NCI-H345 treated with DMSO at 0.1 percent for 48 hours (cell line): ENCODE data around the gene SLC17A6.
A peak's percentile ranks its signal among the peaks of the same experiment; 100 is the strongest.

Experiments used
- DNase-seq: peaks from one replicate; lab custom pipeline; 2025; ENCODE audit not compliant: unreplicated experiment; lab: John Stamatoyannopoulos, UW

SLC17A6 gene

GRCh38 chr11:22337596-22338485 is at the start of gene SLC17A6:
TSS of gene SLC17A6 (plus strand) at chr11:22338381. CDS start at chr11:22338534, 153 bp downstream.
- DNase-seq, result peak; percentile 54

DNA sequence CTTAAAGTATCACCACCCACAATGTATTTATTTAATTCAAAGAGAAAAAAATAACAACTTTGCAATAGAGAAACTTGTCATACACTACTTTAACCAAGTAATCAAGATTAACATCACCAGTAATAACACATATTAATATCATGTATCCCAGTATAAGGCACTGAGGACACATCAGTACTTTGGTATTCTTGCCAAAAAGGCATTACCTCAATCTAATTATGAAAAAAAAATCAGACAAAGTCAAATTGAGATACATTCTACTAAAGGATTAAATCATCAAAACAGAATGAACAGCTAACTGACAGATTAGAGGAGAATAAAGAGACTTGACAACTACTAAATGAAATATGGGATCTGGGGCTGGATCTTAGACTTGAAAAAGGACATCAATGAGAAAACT is 35.8 kb upstream of the SLC17A6 start:
- DNase-seq, result no peak

DNA sequence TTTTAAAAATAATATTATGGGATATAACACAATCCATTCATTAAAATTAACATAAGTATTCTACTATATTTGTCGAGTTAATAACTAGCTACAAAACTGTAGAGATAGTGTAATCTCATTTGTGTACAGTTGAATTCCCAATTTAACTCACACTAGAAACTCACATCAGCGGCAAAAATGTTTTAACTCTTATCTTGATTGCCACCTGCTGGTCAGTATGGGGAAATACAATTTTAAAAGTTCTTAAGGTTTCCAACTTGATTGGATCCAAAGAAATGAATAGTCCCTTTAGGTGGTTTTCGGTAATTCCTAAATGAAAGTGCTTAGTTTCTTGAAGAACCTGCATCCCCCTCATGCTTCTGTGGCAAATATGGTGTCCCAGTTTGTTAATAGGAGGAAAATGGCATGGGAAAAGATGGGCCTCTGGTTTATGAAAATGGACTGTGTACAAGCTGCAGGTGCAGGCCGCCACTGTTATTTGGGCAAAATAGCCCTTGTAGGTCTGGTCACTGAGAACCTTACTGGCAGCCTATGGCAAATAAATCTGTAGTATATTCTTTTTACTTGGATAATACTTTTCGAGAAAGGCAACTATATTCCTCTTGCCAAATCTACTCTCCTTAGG is 33.7 kb upstream of the SLC17A6 start:
- peak; percentile 53 for DNase-seq

DNA sequence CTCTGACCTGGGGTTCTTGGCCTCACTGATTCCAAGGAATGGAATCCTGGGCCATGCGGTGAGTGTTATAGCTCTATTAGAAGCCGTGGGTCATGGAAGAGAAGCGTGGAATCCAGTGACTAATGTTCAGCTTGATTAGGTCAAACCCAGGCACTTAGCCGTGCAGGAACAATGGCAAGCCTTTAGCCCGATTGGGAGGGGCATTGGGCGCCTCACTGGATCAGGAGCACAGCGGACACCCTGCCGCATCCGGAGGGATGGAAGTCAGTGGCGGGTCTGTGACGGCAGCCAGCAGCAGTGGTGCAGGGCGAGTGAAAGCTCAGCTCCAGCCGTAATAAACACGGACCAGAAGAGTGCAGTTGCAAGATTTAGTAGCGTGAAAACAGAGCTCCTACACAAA is 20.5 kb upstream of the SLC17A6 start:
- DNase-seq, result no peak

DNA sequence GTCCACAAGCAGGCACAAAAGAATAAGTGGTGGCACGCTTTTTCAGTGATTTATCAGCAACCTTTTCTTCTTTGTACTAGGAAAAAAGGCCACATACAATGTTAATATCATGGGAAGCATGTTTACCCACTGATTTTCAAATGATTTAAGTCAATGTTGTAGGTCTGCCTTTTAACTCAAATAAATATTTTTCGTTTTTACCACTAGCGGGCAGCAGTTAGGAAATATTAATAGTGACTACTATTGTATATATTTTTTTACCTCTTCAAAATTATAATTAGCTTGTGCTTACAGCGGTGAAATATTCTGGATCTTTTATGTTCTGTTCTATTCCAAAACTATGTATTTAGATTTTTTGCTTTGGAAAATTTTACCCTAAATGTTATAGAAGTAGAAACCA is 6.4 kb upstream of the SLC17A6 start:
- no peak for DNase-seq

- DNase-seq, result no peak
Observed at GRCh38 chr11:22336587-22336986, 1.6 kb upstream of the SLC17A6 start.

DNA sequence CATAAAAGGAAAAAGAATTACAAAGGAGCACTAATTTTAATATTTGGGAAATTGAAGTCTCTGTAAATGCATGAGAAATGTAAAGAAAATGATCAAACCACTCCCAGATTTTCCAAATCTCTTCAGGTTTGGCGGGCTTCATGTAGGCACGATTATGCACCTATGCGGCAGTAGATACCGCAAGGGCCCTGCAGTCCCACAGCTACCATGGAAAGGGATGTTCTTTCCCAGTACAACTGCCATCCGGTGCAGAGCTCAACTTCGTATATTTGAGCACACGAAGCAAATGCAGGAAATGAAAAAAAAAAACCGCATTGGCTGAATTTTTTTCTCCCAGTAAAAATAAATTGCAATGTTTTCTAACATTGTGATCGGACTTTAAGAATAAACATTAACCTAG is 1.4 kb downstream of the SLC17A6 start:
- no peak for DNase-seq

- no peak for DNase-seq
Observed at GRCh38 chr11:22340235-22340634, 2.1 kb downstream of the SLC17A6 start.

- DNase-seq, result no peak
Observed at GRCh38 chr11:22340701-22341587, 2.8 kb downstream of the SLC17A6 start.

DNA sequence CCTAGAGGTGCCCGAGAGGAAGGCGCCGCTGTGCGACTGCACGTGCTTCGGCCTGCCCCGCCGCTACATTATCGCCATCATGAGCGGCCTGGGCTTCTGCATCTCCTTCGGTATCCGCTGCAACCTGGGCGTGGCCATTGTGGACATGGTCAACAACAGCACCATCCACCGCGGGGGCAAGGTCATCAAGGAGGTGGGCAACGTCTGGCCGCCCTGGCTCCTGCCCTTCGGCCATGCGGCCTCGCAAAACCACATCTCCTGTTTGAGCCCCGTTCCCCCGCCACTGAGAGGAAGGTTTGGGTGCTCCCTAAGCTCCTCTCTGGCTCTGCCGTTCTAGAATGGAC is 3.4 kb downstream of the SLC17A6 start:
- no peak for DNase-seq

GRCh38 chr11:22342211-22343031 is 4.2 kb downstream of the SLC17A6 start:
- DNase-seq, result no peak

GRCh38 chr11:22343032-22343324 is 4.8 kb downstream of the SLC17A6 start:
- no peak for DNase-seq

- no peak for DNase-seq
Observed at GRCh38 chr11:22343371-22344032, 5.3 kb downstream of the SLC17A6 start.

DNA sequence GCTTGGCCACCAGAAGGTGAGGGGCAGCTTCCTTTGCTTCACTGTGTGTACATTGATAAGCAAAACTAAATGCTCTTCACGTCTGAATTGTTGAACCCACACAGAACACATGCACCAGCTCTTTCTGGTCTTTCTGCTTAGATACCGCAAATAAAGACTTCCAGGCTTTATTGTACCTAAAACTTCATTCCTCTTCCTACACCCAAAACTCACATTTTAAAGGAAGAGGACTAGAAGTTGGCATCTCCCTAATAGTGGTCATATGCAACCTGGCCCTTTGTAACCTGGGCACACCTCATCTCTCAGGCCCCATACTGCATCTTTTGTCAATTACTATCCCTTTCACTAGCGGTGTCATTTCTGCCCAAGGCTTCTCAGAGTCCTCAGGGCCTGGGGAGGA is 5.9 kb downstream of the SLC17A6 start:
- no peak for DNase-seq

DNA sequence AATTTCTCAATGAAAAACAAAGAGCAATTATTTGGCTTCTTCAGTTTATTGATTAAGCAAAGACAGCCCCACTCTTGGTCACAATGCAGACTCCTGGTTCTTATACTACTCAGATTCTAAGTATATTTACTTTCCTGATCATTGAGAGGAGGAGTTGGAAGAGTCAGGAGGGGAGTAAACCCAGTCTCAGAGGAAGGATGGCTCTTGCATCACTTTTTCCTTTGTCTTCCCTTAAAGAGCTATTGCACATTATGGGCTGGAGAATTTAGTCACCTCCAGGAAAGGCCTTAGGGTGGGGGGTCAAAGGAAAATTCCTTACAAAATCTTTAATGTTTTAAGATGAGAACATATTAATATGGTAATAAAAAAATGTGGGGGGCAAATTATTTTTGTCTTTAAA is 8.1 kb downstream of the SLC17A6 start:
- DNase-seq, result no peak

DNA sequence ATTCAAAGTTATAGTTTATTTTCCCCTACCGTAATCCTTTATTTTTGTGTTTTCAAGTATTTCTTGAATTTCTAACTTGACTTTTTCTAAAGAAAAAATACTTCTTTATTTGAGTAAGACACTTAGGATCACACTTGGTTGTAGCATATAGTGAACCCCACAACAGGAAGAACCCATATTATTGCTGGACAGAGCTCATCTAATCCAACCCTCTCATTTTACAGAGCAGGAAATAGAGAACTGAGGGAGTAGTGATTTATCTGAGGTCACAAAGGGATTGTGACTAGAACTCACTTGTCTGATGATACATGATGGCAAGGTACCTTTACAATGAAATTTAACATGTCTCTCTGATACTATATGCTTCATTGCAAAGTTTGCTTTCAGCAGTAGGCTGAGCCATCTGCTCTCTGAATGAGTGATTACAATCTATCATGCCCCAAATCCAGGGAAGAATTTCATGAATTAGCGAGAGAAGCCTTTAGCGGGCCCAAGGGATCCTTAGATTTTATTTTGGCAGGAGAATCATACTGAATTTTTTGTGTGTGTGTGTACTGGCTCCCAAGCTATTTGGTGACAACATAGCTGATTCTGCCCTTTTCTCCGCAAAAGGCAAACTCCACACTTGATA is 9.8 kb downstream of the SLC17A6 start:
- DNase-seq, result no peak

DNA sequence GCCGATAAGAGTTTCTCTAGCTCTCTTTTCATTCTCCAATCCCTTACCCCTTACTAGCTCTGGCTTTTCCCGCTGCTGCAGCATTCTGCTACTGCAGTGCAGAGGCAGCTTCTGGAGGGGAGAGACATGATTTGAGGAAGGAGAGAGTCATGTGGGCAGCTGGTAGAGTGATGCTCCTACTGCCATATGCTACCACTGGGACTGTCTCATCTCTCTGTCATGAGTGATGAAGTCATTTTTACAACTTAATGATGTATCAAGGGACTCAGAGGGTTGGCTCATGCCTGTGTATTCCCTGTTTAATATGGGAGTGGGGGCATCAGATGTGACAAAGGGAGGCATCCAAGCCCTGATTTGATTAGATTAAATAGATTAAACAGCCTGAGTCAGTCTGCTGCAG is 11.3 kb downstream of the SLC17A6 start:
- no peak for DNase-seq

DNA sequence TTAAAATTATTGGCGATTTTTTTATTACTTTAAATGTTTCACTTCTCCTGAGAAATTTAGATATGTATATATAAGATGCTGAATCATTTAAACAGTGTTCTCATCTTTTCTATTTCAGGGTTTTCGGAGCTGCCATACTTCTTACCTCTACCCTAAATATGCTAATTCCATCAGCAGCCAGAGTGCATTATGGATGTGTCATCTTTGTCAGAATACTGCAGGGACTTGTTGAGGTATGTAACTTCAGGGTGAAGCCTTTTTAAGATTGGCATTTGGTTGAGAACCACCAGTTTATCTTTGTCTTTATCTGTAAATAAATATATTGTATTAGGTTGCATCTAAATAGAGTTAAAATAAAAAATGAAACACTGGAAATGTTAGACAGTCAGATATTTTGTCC is 21.1 kb downstream of the SLC17A6 start:
- DNase-seq, result no peak

DNA sequence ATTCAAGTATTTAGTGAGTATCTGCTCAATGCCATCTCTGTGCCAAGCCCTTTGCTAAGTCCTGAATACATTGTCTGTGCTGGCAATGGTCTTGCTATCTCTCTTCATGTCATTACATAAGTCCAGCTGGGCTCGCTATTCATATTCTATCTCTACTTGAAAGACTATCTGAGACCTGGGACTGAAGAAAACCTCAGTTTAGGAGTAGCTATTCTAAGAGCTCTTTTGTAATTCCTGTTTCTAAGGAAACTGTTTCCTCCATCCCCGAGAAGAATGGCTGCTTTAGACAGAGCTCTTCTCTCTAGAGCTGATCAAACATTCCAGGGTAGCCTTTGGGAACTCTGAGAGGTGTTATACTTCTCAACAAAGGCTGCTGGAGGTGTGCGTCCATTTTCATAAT is 33.0 kb downstream of the SLC17A6 start:
- DNase-seq, result no peak

- DNase-seq, result no peak
Observed at GRCh38 chr11:22387126-22387525, 48.9 kb downstream of the SLC17A6 start.
